Measurements from ENCODE around the gene ZSWIM9.

GRCh38 chr19:48230555-48231129 is 60.2 kb downstream of the ZSWIM9 start:
- no peak for TF ChIP-seq POLR2AphosphoS5 (IDR thresholded peaks at IDR 0.05; ENCODE audit: low read depth, low read length)
- TF ChIP-seq POLR2A (IDR thresholded peaks at IDR 0.05; ENCODE audit: low read depth, low read length): no peak
